HCT116 (cell line): ENCODE data around the gene UTS2R. TPM values are rescaled to one million over a fixed set of nuclear protein-coding genes. Genes with fewer than 3 reads are reported as not detected.

Experiments
- ATAC-seq: fragments of 200-7000 bp; cut with Tn5 transposase; 2 replicates; pipeline ENCODE4 v1.9.1; 2020; ENCODE audit warnings: mild to moderate bottlenecking, moderate library complexity
- BruUV-seq: library from RNA; stranded (reverse); fragments of 400-500 nt; replicated peaks from 2 replicates; lab custom pipeline; 2021; lab: Mats Ljungman, UMichigan
- CTCF ChIA-PET: fragments of 300-600 bp; sonication (Branson Sonifier 250); formaldehyde crosslinking; loops from one replicate; lab custom pipeline; 2021; ENCODE audit warnings: antibody characterized with exemption; lab: Charles Lee
- POLR2A ChIA-PET: fragments of 300-600, 350-600 bp; sonication (Branson Sonifier 250); formaldehyde crosslinking; loops from one replicate; lab custom pipeline; 2021; ENCODE audit warnings: antibody characterized with exemption; lab: Charles Lee
- RAD21 ChIA-PET, 2 experiments: fragments of 300-600 bp; sonication (Branson Sonifier 250); formaldehyde crosslinking; loops; one replicate each; lab custom pipeline; 2023; ENCODE audit warnings: low total read pairs in 2 of 2; ENCODE audit not compliant: uncharacterized antibody in 2 of 2, unreplicated experiment in 2 of 2, low non-redundant PET in 1 of 2; lab: Charles Lee
- DNase-seq: peaks from one replicate; pipeline ENCODE4 v3.0.0-alpha.2; 2010; ENCODE audit warnings: low read depth, low spot score
- H2AFZ ChIP-seq: fragments of 200-600 bp; shearing (Covaris generic), sonication (generic); 2 replicates; pipeline ENCODE4 v1.6.1; 2017; ENCODE audit warnings: low read depth, mixed run types, mixed read lengths, antibody characterized with exemption, low read length; ENCODE audit not compliant: poor library complexity, severe bottlenecking
- H3K27ac ChIP-seq: 2 replicates; pipeline ENCODE4 v1.5.1; 2012; ENCODE audit warnings: low read depth, low read length
- H3K27me3 ChIP-seq: fragments of 200-600 bp; sonication (generic); 2 replicates; pipeline ENCODE4 v1.6.1; 2016; ENCODE audit warnings: mixed run types, low read length, mixed read lengths; ENCODE audit not compliant: insufficient read depth
- H3K36me3 ChIP-seq, 2 experiments: fragments of 200-500 bp in 1 of 2; fragments of 200-600 bp in 1 of 2; sonication (Bioruptor generic) in 1 of 2; sonication (generic) in 1 of 2; 2 replicates each; pipeline versions ENCODE4 v1.5.1 to v1.6.1; 2014 to 2016; ENCODE audit warnings: low read length in 2 of 2, inconsistent platforms in 1 of 2, mixed read lengths in 1 of 2, mixed run types in 1 of 2; ENCODE audit not compliant: insufficient read depth in 2 of 2, control insufficient read depth in 1 of 2
- H3K4me1 ChIP-seq, 2 experiments: fragments of 200-600 bp in 1 of 2; sonication (generic) in 1 of 2; 2 replicates each; pipeline versions ENCODE4 v1.5.1 to v1.6.1; 2012 to 2017; ENCODE audit warnings: low read length in 2 of 2, inconsistent platforms in 1 of 2, mild to moderate bottlenecking in 1 of 2, mixed read lengths in 1 of 2, mixed run types in 1 of 2, moderate library complexity in 1 of 2; ENCODE audit not compliant: insufficient read depth in 2 of 2, control insufficient read depth in 1 of 2
- H3K4me2 ChIP-seq: fragments of 200-600 bp; sonication (generic); 2 replicates; pipeline ENCODE4 v1.6.1; 2017; ENCODE audit warnings: mixed run types, low read length, mixed read lengths
- H3K4me3 ChIP-seq, 2 experiments: fragments of 200-600 bp in 1 of 2; sonication (generic) in 1 of 2; replicated peaks in 1 of 2; 2 replicates each; pipeline ENCODE4 v1.5.1; 2011 to 2016; ENCODE audit warnings: low read length in 2 of 2, control low read depth in 1 of 2, low read depth in 1 of 2, mild to moderate bottlenecking in 1 of 2, mixed read lengths in 1 of 2, mixed run types in 1 of 2
- H3K79me2 ChIP-seq: fragments of 200-600 bp; sonication (generic); 2 replicates; pipeline ENCODE4 v1.6.1; 2017; ENCODE audit warnings: mild to moderate bottlenecking, mixed run types, low read length, moderate library complexity, mixed read lengths; ENCODE audit not compliant: insufficient read depth
- H3K9ac ChIP-seq: fragments of 200-600 bp; sonication (generic); 2 replicates; pipeline ENCODE4 v1.6.1; 2016; ENCODE audit warnings: low read length, mixed read lengths
- H3K9me2 ChIP-seq: fragments of 200-600 bp; sonication (generic), shearing (Covaris generic); 2 replicates; pipeline ENCODE4 v1.6.1; 2017; ENCODE audit warnings: mixed run types, mild to moderate bottlenecking, moderate library complexity; ENCODE audit not compliant: insufficient read depth
- H3K9me3 ChIP-seq, 2 experiments: fragments of 200-500 bp in 1 of 2; fragments of 200-600 bp in 1 of 2; sonication (Bioruptor generic) in 1 of 2; sonication (generic) in 1 of 2; 2 replicates each; pipeline ENCODE4 v1.6.1; 2014 to 2017; ENCODE audit warnings: low read length in 2 of 2, mixed read lengths in 2 of 2, inconsistent platforms in 1 of 2, low read depth in 1 of 2, mild to moderate bottlenecking in 1 of 2, mixed run types in 1 of 2, moderate library complexity in 1 of 2; ENCODE audit not compliant: control insufficient read depth in 1 of 2, insufficient read depth in 1 of 2
- H4K20me1 ChIP-seq: fragments of 200-600 bp; sonication (generic), shearing (Covaris generic); 2 replicates; pipeline ENCODE4 v1.6.1; 2017; ENCODE audit warnings: mixed run types, mild to moderate bottlenecking, moderate library complexity; ENCODE audit not compliant: insufficient read depth
- CTCF ChIP-seq, 3 experiments: fragments of 200-600 bp in 1 of 3; sonication (generic) in 1 of 3; IDR thresholded peaks in 2 of 3; conservative IDR thresholded peaks in 1 of 3; 2 replicates each; pipeline ENCODE4 v1.5.1; 2012 to 2017; ENCODE audit warnings: low read depth in 2 of 3, low read length in 2 of 3, antibody characterized with exemption in 1 of 3, borderline replicate concordance in 1 of 3, control low read depth in 1 of 3, mild to moderate bottlenecking in 1 of 3, mixed read lengths in 1 of 3, mixed run types in 1 of 3, moderate library complexity in 1 of 3; ENCODE audit not compliant: insufficient read depth in 1 of 3
- EGR1 ChIP-seq: IDR thresholded peaks from 2 replicates; pipeline ENCODE4 v1.6.1; 2012; ENCODE audit warnings: low read depth
- EZH2phosphoT487 ChIP-seq: fragments of 200-600 bp; IDR thresholded peaks from 2 replicates; pipeline ENCODE4 v1.6.1; 2018; ENCODE audit warnings: antibody characterized with exemption, borderline replicate concordance
- JUND ChIP-seq: IDR thresholded peaks from 2 replicates; pipeline ENCODE4 v1.6.1; 2012
- RAD21 ChIP-seq: IDR thresholded peaks from 2 replicates; pipeline ENCODE4 v1.6.1; 2012; ENCODE audit warnings: low read depth, mild to moderate bottlenecking
- REST ChIP-seq: IDR thresholded peaks from 2 replicates; pipeline ENCODE4 v1.6.1; 2012; ENCODE audit warnings: low read depth
- SP1 ChIP-seq: IDR thresholded peaks from 2 replicates; pipeline ENCODE4 v1.6.1; 2012; ENCODE audit warnings: low read depth
- SRF ChIP-seq: IDR thresholded peaks from 2 replicates; pipeline ENCODE4 v1.6.1; 2012; ENCODE audit warnings: low read depth
- TCF7L2 ChIP-seq: IDR thresholded peaks from 2 replicates; pipeline ENCODE4 v1.7.0; 2011; ENCODE audit warnings: borderline replicate concordance, inconsistent platforms; ENCODE audit not compliant: insufficient read depth, insufficient read length; ENCODE audit errors: extremely low read depth
- YY1 ChIP-seq: IDR thresholded peaks from 2 replicates; pipeline ENCODE4 v1.6.1; 2011; ENCODE audit warnings: low read length, low read depth, moderate library complexity, mild to moderate bottlenecking; ENCODE audit not compliant: insufficient replicate concordance; ENCODE audit errors: extremely low read depth
- ZFX ChIP-seq: fragments of 450-650 bp; IDR thresholded peaks from 2 replicates; pipeline ENCODE4 v1.6.1; 2017
- intact Hi-C: fragments of 100-400 bp; cut with micrococcal nuclease; formaldehyde crosslinking; loops from 2 replicates; pipeline ENCODE4 v1.10.0; 2022
- total RNA-seq: library from RNA; stranded (reverse); gene quantifications from one replicate; pipeline ENCODE4 v1.2.1, GENCODE V29; 2021; ENCODE audit not compliant: unreplicated experiment

The UTS2R gene
- total RNA-seq, 1 experiment from 2014 or later, result not detected

- TF ChIP-seq CTCF (IDR thresholded peaks at IDR 0.05 in 2 of 3, conservative IDR thresholded peaks at IDR 0.05 in 1 of 3; ENCODE audit: borderline replicate concordance in 1 of 3, insufficient read depth in 1 of 3, low read depth in 2 of 3, low read length in 2 of 3), result no peak
- TF ChIP-seq EZH2phosphoT487, result no peak
- no peak for TF ChIP-seq RAD21
- TF ChIP-seq EGR1, result no peak
- no peak for TF ChIP-seq JUND
- no peak for TF ChIP-seq ZFX
- no peak for TF ChIP-seq TCF7L2
- no peak for TF ChIP-seq SP1
- TF ChIP-seq SRF, result no peak
- no peak for TF ChIP-seq YY1
Measured at GRCh38 chr17:82416264-82416663, 44.7 kb downstream of the UTS2R start (continued).

GRCh38 chr17:82416771-82417170 lies 45.2 kb downstream of the UTS2R start:
- no peaks in the 10 kb centered on the region for H3K27me3 ChIP-seq
- RAD21 ChIA-PET, result interaction anchor here in 1 of 2 experiments (0.6 kb wide), 1 partner anchor 73 kb away, joined by 4 read pairs; no protein-coding TSS in a partner anchor
- CTCF ChIA-PET, result no interaction called here
- POLR2A ChIA-PET, result no interaction called here
- H3K4me2 ChIP-seq, result no peak overlapping the region
- DNase-seq, result no peak
- no peak for ATAC-seq
- H3K9me3 ChIP-seq, result no peaks in the 10 kb centered on the region
- no peaks in the 10 kb centered on the region for H3K9me2 ChIP-seq
- BruUV-seq, result no TSS peak
- H4K20me1 ChIP-seq, result peaks cover 6% of the 10 kb centered on the region; the same call in 1 of the 2 replicates
- H3K36me3 ChIP-seq, result peaks cover 0 to 3% of the 10 kb centered on the region in 2 experiments; a peak in 1 of 4 replicates
- H2AFZ ChIP-seq, result no peak overlapping the region
- no peaks in the 10 kb centered on the region; the same call in 1 of the 2 replicates for H3K79me2 ChIP-seq
- TF ChIP-seq CTCF (IDR thresholded peaks at IDR 0.05 in 2 of 3, conservative IDR thresholded peaks at IDR 0.05 in 1 of 3; ENCODE audit: borderline replicate concordance in 1 of 3, insufficient read depth in 1 of 3, low read depth in 2 of 3, low read length in 2 of 3), result peak in 2 of 3 experiments; percentile 29 to 30; a peak in 2 of 6 replicates
- no peak for TF ChIP-seq TCF7L2
- no peak for TF ChIP-seq REST
- no peak overlapping the region for H3K9ac ChIP-seq
- no peak overlapping the region for H3K27ac ChIP-seq
- intact Hi-C loops, result loop anchor here (10.0 kb wide), 2 partner anchors 138 to 382 kb away; partner anchors contain the start of genes DCXR and RAC3
- H3K4me3 ChIP-seq, result no peak overlapping the region
- H3K4me1 ChIP-seq, result peaks cover 7 to 23% of the 10 kb centered on the region in 2 experiments
